ENCODE results near the gene PCSK5.

Gene PCSK5

GRCh38 chr9:75889577-75889976, 896 bp upstream of the PCSK5 start:
- Histone ChIP-seq H3K27me3 (ENCODE audit: insufficient read depth, insufficient read length) (peaks cover 59% of the 10 kb centered on the region), H3K9ac (ENCODE audit: insufficient read length, low read depth) (peak overlapping the region; percentile 42)
- no peak for DNase-seq (ENCODE audit: low read depth, low spot score)

GRCh38 chr9:75889977-75890471, 449 bp upstream of the PCSK5 start:
- no peaks in the 10 kb centered on the region for H3K4me1 ChIP-seq (ENCODE audit: insufficient read depth, insufficient read length)
- no peak for DNase-seq (ENCODE audit: low read depth, low spot score)
- no peaks in the 10 kb centered on the region for H3K36me3 ChIP-seq (ENCODE audit: insufficient read depth, insufficient read length, low read length)
- peak overlapping the region; percentile 42 for H3K9ac ChIP-seq (ENCODE audit: insufficient read length, low read depth)
- H3K4me3 ChIP-seq (ENCODE audit: insufficient read length, low read depth) = peak overlapping the region; percentile 81
- H3K9me3 ChIP-seq (ENCODE audit: insufficient read depth, low read length) = no peaks in the 10 kb centered on the region
- TF ChIP-seq ZNF274 (IDR thresholded peaks at IDR 0.05; ENCODE audit: low read depth, low read length) (no peak), YY1 (IDR thresholded peaks at IDR 0.05; ENCODE audit: insufficient read depth, insufficient read length) (no peak), SUZ12 (IDR thresholded peaks at IDR 0.05; ENCODE audit: extremely low read depth, insufficient read depth, insufficient read length) (no peak)
- H3K27me3 ChIP-seq (ENCODE audit: insufficient read depth, insufficient read length) = peaks cover 59% of the 10 kb centered on the region

More at GRCh38 chr9:75889577-75889976, 896 bp upstream of the PCSK5 start:
- peak overlapping the region; percentile 81 for H3K4me3 ChIP-seq (ENCODE audit: insufficient read length, low read depth)
- no peaks in the 10 kb centered on the region for H3K9me3 ChIP-seq (ENCODE audit: insufficient read depth, low read length)
- TF ChIP-seq ZNF274 (IDR thresholded peaks at IDR 0.05; ENCODE audit: low read depth, low read length) (no peak), YY1 (IDR thresholded peaks at IDR 0.05; ENCODE audit: insufficient read depth, insufficient read length) (no peak), SUZ12 (IDR thresholded peaks at IDR 0.05; ENCODE audit: extremely low read depth, insufficient read depth, insufficient read length) (no peak)
- H3K36me3 ChIP-seq (ENCODE audit: insufficient read depth, insufficient read length, low read length) = no peaks in the 10 kb centered on the region
- no peaks in the 10 kb centered on the region for H3K4me1 ChIP-seq (ENCODE audit: insufficient read depth, insufficient read length)

GRCh38 chr9:75891277-75891741, 836 bp downstream of the PCSK5 start:
- peak overlapping the region; percentile 81 for H3K4me3 ChIP-seq (ENCODE audit: insufficient read length, low read depth)
- no peaks in the 10 kb centered on the region for H3K9me3 ChIP-seq (ENCODE audit: insufficient read depth, low read length)
- peaks cover 59% of the 10 kb centered on the region for H3K27me3 ChIP-seq (ENCODE audit: insufficient read depth, insufficient read length)
- no peak for TF ChIP-seq SUZ12 (IDR thresholded peaks at IDR 0.05; ENCODE audit: extremely low read depth, insufficient read depth, insufficient read length)
- TF ChIP-seq YY1 (IDR thresholded peaks at IDR 0.05; ENCODE audit: insufficient read depth, insufficient read length) = no peak
- no peak for TF ChIP-seq ZNF274 (IDR thresholded peaks at IDR 0.05; ENCODE audit: low read depth, low read length)
- peak overlapping the region; percentile 89 for H3K9ac ChIP-seq (ENCODE audit: insufficient read length, low read depth)
- no peak for DNase-seq (ENCODE audit: low read depth, low spot score)
- H3K4me1 ChIP-seq (ENCODE audit: insufficient read depth, insufficient read length) = no peaks in the 10 kb centered on the region
- no peaks in the 10 kb centered on the region for H3K36me3 ChIP-seq (ENCODE audit: insufficient read depth, insufficient read length, low read length)

- H3K4me3 ChIP-seq (ENCODE audit: insufficient read length, low read depth) = peak overlapping the region; percentile 81
- H3K36me3 ChIP-seq (ENCODE audit: insufficient read depth, insufficient read length, low read length) = no peaks in the 10 kb centered on the region
- peak overlapping the region; percentile 89 for H3K9ac ChIP-seq (ENCODE audit: insufficient read length, low read depth)
- TF ChIP-seq YY1 (IDR thresholded peaks at IDR 0.05; ENCODE audit: insufficient read depth, insufficient read length) (no peak), ZNF274 (IDR thresholded peaks at IDR 0.05; ENCODE audit: low read depth, low read length) (no peak), SUZ12 (IDR thresholded peaks at IDR 0.05; ENCODE audit: extremely low read depth, insufficient read depth, insufficient read length) (no peak)
- DNase-seq (ENCODE audit: low read depth, low spot score) = no peak
- H3K4me1 ChIP-seq (ENCODE audit: insufficient read depth, insufficient read length) = no peaks in the 10 kb centered on the region
- H3K9me3 ChIP-seq (ENCODE audit: insufficient read depth, low read length) = no peaks in the 10 kb centered on the region
- peaks cover 59% of the 10 kb centered on the region for H3K27me3 ChIP-seq (ENCODE audit: insufficient read depth, insufficient read length)
Measured at GRCh38 chr9:75891771-75892215, 1.3 kb downstream of the PCSK5 start.

GRCh38 chr9:75892216-75892911, 1.9 kb downstream of the PCSK5 start:
- no peak for TF ChIP-seq YY1 (IDR thresholded peaks at IDR 0.05; ENCODE audit: insufficient read depth, insufficient read length)
- no peak for TF ChIP-seq ZNF274 (IDR thresholded peaks at IDR 0.05; ENCODE audit: low read depth, low read length)
- TF ChIP-seq SUZ12 (IDR thresholded peaks at IDR 0.05; ENCODE audit: extremely low read depth, insufficient read depth, insufficient read length) = no peak
- H3K9me3 ChIP-seq (ENCODE audit: insufficient read depth, low read length) = no peaks in the 10 kb centered on the region
- H3K4me3 ChIP-seq (ENCODE audit: insufficient read length, low read depth) = peak overlapping the region; percentile 81
- peak overlapping the region; percentile 89 for H3K9ac ChIP-seq (ENCODE audit: insufficient read length, low read depth)
- H3K36me3 ChIP-seq (ENCODE audit: insufficient read depth, insufficient read length, low read length) = no peaks in the 10 kb centered on the region
- peaks cover 55% of the 10 kb centered on the region for H3K27me3 ChIP-seq (ENCODE audit: insufficient read depth, insufficient read length)
- no peak for DNase-seq (ENCODE audit: low read depth, low spot score)
- H3K4me1 ChIP-seq (ENCODE audit: insufficient read depth, insufficient read length) = no peaks in the 10 kb centered on the region

GRCh38 chr9:75893106-75893505, 2.6 kb downstream of the PCSK5 start:
- Histone ChIP-seq H3K4me3 (ENCODE audit: insufficient read length, low read depth) (peak overlapping the region; percentile 81), H3K4me1 (ENCODE audit: insufficient read depth, insufficient read length) (no peaks in the 10 kb centered on the region), H3K36me3 (ENCODE audit: insufficient read depth, insufficient read length, low read length) (no peaks in the 10 kb centered on the region), H3K9ac (ENCODE audit: insufficient read length, low read depth) (no peak overlapping the region), H3K9me3 (ENCODE audit: insufficient read depth, low read length) (no peaks in the 10 kb centered on the region), H3K27me3 (ENCODE audit: insufficient read depth, insufficient read length) (peaks cover 52% of the 10 kb centered on the region)
- TF ChIP-seq ZNF274 (IDR thresholded peaks at IDR 0.05; ENCODE audit: low read depth, low read length) (no peak), YY1 (IDR thresholded peaks at IDR 0.05; ENCODE audit: insufficient read depth, insufficient read length) (no peak), SUZ12 (IDR thresholded peaks at IDR 0.05; ENCODE audit: extremely low read depth, insufficient read depth, insufficient read length) (no peak)
- DNase-seq (ENCODE audit: low read depth, low spot score) = no peak

GRCh38 chr9:75894566-75894965, 4.1 kb downstream of the PCSK5 start:
- Histone ChIP-seq H3K9ac (ENCODE audit: insufficient read length, low read depth) (no peak overlapping the region), H3K27me3 (ENCODE audit: insufficient read depth, insufficient read length) (peaks cover 42% of the 10 kb centered on the region), H3K9me3 (ENCODE audit: insufficient read depth, low read length) (no peaks in the 10 kb centered on the region), H3K4me1 (ENCODE audit: insufficient read depth, insufficient read length) (no peaks in the 10 kb centered on the region), H3K36me3 (ENCODE audit: insufficient read depth, insufficient read length, low read length) (no peaks in the 10 kb centered on the region), H3K4me3 (ENCODE audit: insufficient read length, low read depth) (no peak overlapping the region)
- TF ChIP-seq SUZ12 (IDR thresholded peaks at IDR 0.05; ENCODE audit: extremely low read depth, insufficient read depth, insufficient read length) = no peak
- TF ChIP-seq YY1 (IDR thresholded peaks at IDR 0.05; ENCODE audit: insufficient read depth, insufficient read length) = no peak
- TF ChIP-seq ZNF274 (IDR thresholded peaks at IDR 0.05; ENCODE audit: low read depth, low read length) = no peak
- no peak for DNase-seq (ENCODE audit: low read depth, low spot score)
